H1 (cell line): Measurements from ENCODE around the gene TRDN. TPM values are rescaled to one million over a fixed set of nuclear protein-coding genes. Genes with fewer than 3 reads are reported as not detected.

Source experiments
- CTCF ChIA-PET: fragments of 300-600 bp; sonication (Branson Sonifier 250); formaldehyde crosslinking; loops from one replicate; lab custom pipeline; 2021; ENCODE audit not compliant: partially characterized antibody; lab: Charles Lee
- POLR2A ChIA-PET: fragments of 300-600 bp; sonication (Branson Sonifier 250); formaldehyde crosslinking; loops from one replicate; lab custom pipeline; 2021; ENCODE audit warnings: inconsistent platforms; ENCODE audit not compliant: partially characterized antibody; lab: Charles Lee
- DNase-seq, 2 experiments: peaks; one replicate each; pipeline versions ENCODE4 v3.0.0 to v3.0.0-alpha.2; 2010 to 2022; ENCODE audit warnings: low spot score in 2 of 2, low read depth in 1 of 2, mixed read lengths in 1 of 2
- FAIRE-seq: peaks from 2 replicates; lab custom pipeline; 2011; peaks lifted over from hg19 to GRCh38; lab: Jason Lieb, UNC
- H2AFZ ChIP-seq: 2 replicates; pipeline ENCODE4 v1.8.1; 2012; ENCODE audit warnings: low read length, inconsistent platforms
- H2AK5ac ChIP-seq: 2 replicates; pipeline ENCODE4 v1.6.1; 2013; ENCODE audit warnings: low read depth, low read length
- H2BK120ac ChIP-seq: replicated peaks from 2 replicates; pipeline ENCODE3; 2013; ENCODE audit warnings: low read depth, low read length, inconsistent platforms
- H2BK12ac ChIP-seq: 2 replicates; pipeline ENCODE4 v1.6.1; 2013; ENCODE audit warnings: low read depth, low read length
- H2BK15ac ChIP-seq: 2 replicates; pipeline ENCODE4 v1.6.1; 2013; ENCODE audit warnings: low read length
- H2BK20ac ChIP-seq: 2 replicates; pipeline ENCODE4 v1.6.1; 2013; ENCODE audit warnings: low read length
- H2BK5ac ChIP-seq: 2 replicates; pipeline ENCODE4 v1.6.1; 2013; ENCODE audit warnings: low read depth, low read length
- H3K14ac ChIP-seq: 2 replicates; pipeline ENCODE4 v1.6.1; 2013; ENCODE audit warnings: inconsistent platforms; ENCODE audit not compliant: insufficient read length
- H3K18ac ChIP-seq: 2 replicates; pipeline ENCODE4 v1.6.1; 2013; ENCODE audit warnings: low read length; ENCODE audit errors: extremely low read depth
- H3K23ac ChIP-seq: 2 replicates; pipeline ENCODE4 v1.6.1; 2013; ENCODE audit warnings: inconsistent platforms; ENCODE audit not compliant: insufficient read length
- H3K23me2 ChIP-seq: 2 replicates; pipeline ENCODE4 v1.6.1; 2013; ENCODE audit warnings: low read depth, low read length
- H3K27ac ChIP-seq: 2 replicates; pipeline ENCODE4 v1.6.1; 2011; ENCODE audit warnings: low read depth, low read length, inconsistent platforms
- H3K27me3 ChIP-seq, 4 experiments: replicated peaks in 1 of 4; 1 replicate in 1 of 4; 2 replicates in 3 of 4; pipeline versions ENCODE4 v1.6.1 to v1.8.1; 2011 to 2013; ENCODE audit warnings: low read length in 3 of 4, mild to moderate bottlenecking in 3 of 4, inconsistent platforms in 2 of 4, mixed read lengths in 2 of 4, moderate library complexity in 1 of 4; ENCODE audit not compliant: control insufficient read depth in 3 of 4, insufficient read depth in 3 of 4; ENCODE audit errors: extremely low read depth in 1 of 4
- H3K36me3 ChIP-seq, 4 experiments: 2 replicates each; pipeline versions ENCODE4 v1.6.1 to v1.8.1; 2011 to 2013; ENCODE audit warnings: mild to moderate bottlenecking in 4 of 4, low read length in 3 of 4, moderate library complexity in 2 of 4, control low read depth in 1 of 4, inconsistent platforms in 1 of 4; ENCODE audit not compliant: insufficient read depth in 4 of 4, control insufficient read depth in 2 of 4
- H3K4ac ChIP-seq: replicated peaks from 2 replicates; pipeline ENCODE3; 2013; ENCODE audit warnings: low read length, low read depth, mixed read lengths, inconsistent platforms; ENCODE audit not compliant: insufficient read length
- H3K4me1 ChIP-seq, 4 experiments: replicated peaks in 1 of 4; 1 replicate in 1 of 4; 2 replicates in 3 of 4; pipeline versions ENCODE4 v1.6.1 to v1.8.1; 2011 to 2013; ENCODE audit warnings: low read length in 3 of 4, inconsistent platforms in 2 of 4, mixed read lengths in 1 of 4; ENCODE audit not compliant: insufficient read depth in 4 of 4, control insufficient read depth in 3 of 4
- H3K4me2 ChIP-seq, 2 experiments: 2 replicates each; pipeline versions ENCODE4 v1.6.1 to v1.8.1; 2011 to 2013; ENCODE audit warnings: low read depth in 2 of 2, low read length in 2 of 2, control low read depth in 1 of 2, inconsistent platforms in 1 of 2, mild to moderate bottlenecking in 1 of 2; ENCODE audit not compliant: insufficient read depth in 1 of 2
- H3K4me3 ChIP-seq, 4 experiments: fragments of 200-600, 300-600 bp in 1 of 4; sonication (generic), shearing (Covaris generic), sonication (Bioruptor Twin) in 1 of 4; 2 replicates each; pipeline versions ENCODE4 v1.5.1 to v1.8.1; 2011 to 2016; ENCODE audit warnings: low read length in 4 of 4, low read depth in 3 of 4, control low read depth in 2 of 4, inconsistent platforms in 2 of 4, mild to moderate bottlenecking in 2 of 4, mixed read lengths in 1 of 4, moderate library complexity in 1 of 4; ENCODE audit not compliant: insufficient read depth in 2 of 4; ENCODE audit errors: extremely low read depth in 1 of 4
- H3K56ac ChIP-seq: replicated peaks from 2 replicates; pipeline ENCODE3; 2013; ENCODE audit warnings: low read depth, mild to moderate bottlenecking, mixed read lengths, low read length, inconsistent platforms; ENCODE audit not compliant: insufficient read length
- H3K79me1 ChIP-seq: 2 replicates; pipeline ENCODE4 v1.6.1; 2013; ENCODE audit warnings: low read depth, low read length, control low read depth
- H3K79me2 ChIP-seq, 2 experiments: 2 replicates each; pipeline versions ENCODE4 v1.6.1 to v1.8.1; 2012 to 2013; ENCODE audit warnings: low read length in 2 of 2, mild to moderate bottlenecking in 2 of 2, inconsistent platforms in 1 of 2; ENCODE audit not compliant: insufficient read depth in 2 of 2, control insufficient read depth in 1 of 2
- H3K9ac ChIP-seq, 4 experiments: replicated peaks in 1 of 4; 1 replicate in 1 of 4; 2 replicates in 3 of 4; pipeline versions ENCODE4 v1.6.1 to v1.8.1; 2011 to 2013; ENCODE audit warnings: low read depth in 3 of 4, low read length in 3 of 4, control low read depth in 2 of 4, mild to moderate bottlenecking in 2 of 4, moderate library complexity in 2 of 4, inconsistent platforms in 1 of 4; ENCODE audit errors: extremely low read depth in 1 of 4
- H3K9me3 ChIP-seq, 2 experiments: 2 replicates each; pipeline versions ENCODE4 v1.6.1 to v1.8.1; 2012 to 2013; ENCODE audit warnings: mild to moderate bottlenecking in 2 of 2, moderate library complexity in 2 of 2, control low read depth in 1 of 2, inconsistent platforms in 1 of 2, low read depth in 1 of 2, low read length in 1 of 2, mixed read lengths in 1 of 2; ENCODE audit not compliant: insufficient read depth in 2 of 2
- H4K20me1 ChIP-seq, 2 experiments: replicated peaks in 1 of 2; 2 replicates each; pipeline versions ENCODE3 to v1.8.1; 2011 to 2013; ENCODE audit warnings: inconsistent platforms in 2 of 2, low read length in 2 of 2, mild to moderate bottlenecking in 1 of 2; ENCODE audit not compliant: insufficient read depth in 2 of 2, control insufficient read depth in 1 of 2
- H4K5ac ChIP-seq: 2 replicates; pipeline ENCODE4 v1.6.1; 2013; ENCODE audit warnings: low read length, low read depth, mixed read lengths, inconsistent platforms; ENCODE audit not compliant: insufficient read length
- H4K8ac ChIP-seq: 2 replicates; pipeline ENCODE4 v1.8.0; 2013; ENCODE audit warnings: mild to moderate bottlenecking, moderate library complexity, low read length, inconsistent platforms; ENCODE audit not compliant: insufficient read depth; ENCODE audit errors: extremely low read depth
- H4K91ac ChIP-seq: replicated peaks from 2 replicates; pipeline ENCODE3; 2013; ENCODE audit warnings: low read length, mixed read lengths, inconsistent platforms; ENCODE audit not compliant: insufficient read length
- CBX5 ChIP-seq: fragments of 300-800, 300-1000 bp; sonication (generic); IDR thresholded peaks from 2 replicates; pipeline ENCODE4 v1.7.1; 2016; ENCODE audit warnings: antibody characterized with exemption, low read length, low read depth
- CEBPB ChIP-seq: IDR thresholded peaks from 2 replicates; pipeline ENCODE4 v1.6.1; 2012; ENCODE audit warnings: low read depth, low read length
- CHD1 ChIP-seq: IDR thresholded peaks from 2 replicates; pipeline ENCODE4 v1.6.1; 2012; ENCODE audit warnings: low read depth, low read length, improper control_type of control experiment
- EGR1 ChIP-seq: IDR thresholded peaks from 2 replicates; pipeline ENCODE4 v1.6.1; 2011; ENCODE audit warnings: low read depth, low read length, borderline replicate concordance
- FOSL1 ChIP-seq: IDR thresholded peaks from 2 replicates; pipeline ENCODE4 v1.6.1; 2011; ENCODE audit warnings: mild to moderate bottlenecking, low read depth, low read length, moderate library complexity; ENCODE audit not compliant: insufficient read depth
- KDM5A ChIP-seq: fragments of 200-600 bp; IDR thresholded peaks from 2 replicates; pipeline ENCODE4 v1.7.1; 2012; ENCODE audit warnings: mild to moderate bottlenecking, low read length, inconsistent platforms, mixed read lengths
- POLR2A ChIP-seq, 2 experiments: IDR thresholded peaks; 1 replicate in 1 of 2; 2 replicates in 1 of 2; pipeline ENCODE4 v1.6.1; 2011; ENCODE audit warnings: low read depth in 2 of 2, low read length in 2 of 2, mild to moderate bottlenecking in 2 of 2; ENCODE audit errors: control extremely low read depth in 1 of 2
- SIRT6 ChIP-seq: IDR thresholded peaks from one replicate; pipeline ENCODE4 v1.7.1; 2012; ENCODE audit warnings: low read length, inconsistent platforms
- SP1 ChIP-seq: IDR thresholded peaks from 2 replicates; pipeline ENCODE4 v1.6.1; 2011; ENCODE audit warnings: low read depth, low read length
- TAF1 ChIP-seq: IDR thresholded peaks from 2 replicates; pipeline ENCODE4 v1.6.1; 2011; ENCODE audit warnings: mild to moderate bottlenecking, low read depth, low read length
- TBP ChIP-seq: IDR thresholded peaks from 2 replicates; pipeline ENCODE4 v1.6.1; 2011; ENCODE audit warnings: low read depth, low read length, improper control_type of control experiment
- WGBS, 2 experiments: shearing (Covaris generic) in 1 of 2; methylation state at CpG; one replicate each; pipeline versions ENCODE4 v1.1.6 to v1.1.7; 2013 to 2015; ENCODE audit warnings: low lambda C conversion rate in 2 of 2, mixed read lengths in 2 of 2, inconsistent platforms in 1 of 2, low coverage in 1 of 2, missing lambda C conversion rate in 1 of 2; ENCODE audit not compliant: insufficient replicate concordance in 2 of 2, insufficient coverage in 1 of 2, insufficient read length in 1 of 2; ENCODE audit errors: extremely low coverage in 1 of 2, missing lambda C conversion rate in 1 of 2; 5-methylcytosine and 5-hydroxymethylcytosine counted together
- polyA plus RNA-seq, 7 experiments: library from polyadenylated mRNA; depleted of rRNA in 3 of 7; stranded (reverse) in 5 of 7; unstranded in 2 of 7; fragments of >200 nt in 5 of 7; fragments of 200-250 nt in 2 of 7; gene quantifications; 1 replicate in 5 of 7; 2 replicates in 1 of 7; 4 replicates in 1 of 7; pipeline versions ENCODE4 v1.2.1 to v1.2.3, GENCODE V29; 2011 to 2013; ENCODE audit warnings: missing spikeins in 2 of 7, mixed read lengths in 2 of 7
- total RNA-seq: library from RNA; stranded (reverse); fragmentation: NEBNext Ultra II Directional; extraction: Animal tissue kit (Norgen Biotek cat#: 25700); gene quantifications from 2 replicates; pipeline ENCODE4 v1.2.1, GENCODE V29; 2021
- TF ChIP-seq, protein P1 (sequence below): IDR thresholded peaks from 2 replicates; pipeline ENCODE4 v1.6.1; 2012; ENCODE audit warnings: low read length, inconsistent platforms

The TRDN gene
- total and polyA plus RNA-seq, 2 of the 8 experiments (the other 6 are each of a cell fraction or from before 2014, with no cell fraction given), result 1.6 to 41.6 TPM

DNA sequence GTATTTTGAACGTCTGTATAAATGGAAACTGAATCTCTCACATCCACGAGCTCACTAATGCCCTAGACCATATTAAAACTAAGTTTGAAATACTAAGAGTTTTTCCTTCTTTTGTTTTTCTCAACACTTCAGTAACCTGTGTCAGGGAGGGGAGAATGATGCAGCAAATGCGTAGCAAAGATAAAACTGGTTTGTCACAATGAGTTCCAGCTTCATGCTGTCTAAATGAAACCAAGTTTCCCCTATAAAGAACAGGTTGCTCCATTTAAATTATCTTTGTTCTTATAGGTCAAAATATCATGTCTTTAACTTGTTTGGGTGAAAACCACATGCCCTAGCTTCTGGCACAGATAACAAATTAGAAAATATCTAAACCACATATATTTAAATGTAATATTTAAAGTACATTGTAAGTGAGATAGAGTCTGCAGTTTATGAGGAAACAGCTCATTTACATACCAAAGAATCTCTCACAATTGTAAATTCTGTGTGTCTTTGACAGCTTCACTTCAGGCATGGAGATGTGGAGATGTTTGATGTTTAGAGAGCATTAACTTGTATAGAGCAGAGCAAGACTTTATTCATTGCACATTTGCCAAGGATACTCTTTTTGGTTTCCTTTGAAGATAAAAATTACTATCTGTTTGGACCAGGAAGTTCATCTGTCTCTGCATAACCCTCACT is 7.3 kb downstream of the TRDN start:
- Histone ChIP-seq H3K4me1 (peaks cover 0 to 5% (median 0%) of the 10 kb centered on the region in 4 experiments; a peak in 1 of 7 replicates), H3K36me3 (no peaks in the 10 kb centered on the region), H3K9ac (no peak overlapping the region), H3K23me2 (no peaks in the 10 kb centered on the region), H3K4ac (no peak overlapping the region), H3K27ac (no peak overlapping the region), H3K79me2 (no peaks in the 10 kb centered on the region), H3K14ac (no peak overlapping the region), H3K79me1 (no peaks in the 10 kb centered on the region), H2BK12ac (no peak overlapping the region), H3K4me3 (no peak overlapping the region), H2AK5ac (no peak overlapping the region), H2BK20ac (no peak overlapping the region), H3K23ac (no peak overlapping the region), H4K91ac (no peak overlapping the region), H3K4me2 (no peak overlapping the region), H3K56ac (no peak overlapping the region), H2BK120ac (no peak overlapping the region), H4K8ac (no peak overlapping the region), H3K18ac (no peak overlapping the region), H4K5ac (no peak overlapping the region), H3K9me3 (no peaks in the 10 kb centered on the region), H2BK5ac (no peak overlapping the region), H2BK15ac (no peak overlapping the region), H4K20me1 (no peaks in the 10 kb centered on the region), H3K27me3 (no peaks in the 10 kb centered on the region), H2AFZ (no peak overlapping the region)
- FAIRE-seq (no peak), DNase-seq (no peak)
- 76% methylated on average over 3 of the region's 3 CpGs; no CpG with 5 or more reads in 1 of the 2 experiments for WGBS, 2 experiments
- ChIA-PET POLR2A (no interaction called here), CTCF (no interaction called here)
- TF ChIP-seq CEBPB (no peak), TAF1 (no peak), KDM5A (no peak), EGR1 (no peak), POLR2A (IDR thresholded peaks at IDR 0.05; ENCODE audit: control extremely low read depth in 1 of 2, low read depth in 2 of 2, low read length in 2 of 2) (no peak), CBX5 (no peak), SP1 (no peak), CHD1 (no peak), SIRT6 (no peak), FOSL1 (no peak), TBP (no peak)
- TF ChIP-seq, protein P1, sequence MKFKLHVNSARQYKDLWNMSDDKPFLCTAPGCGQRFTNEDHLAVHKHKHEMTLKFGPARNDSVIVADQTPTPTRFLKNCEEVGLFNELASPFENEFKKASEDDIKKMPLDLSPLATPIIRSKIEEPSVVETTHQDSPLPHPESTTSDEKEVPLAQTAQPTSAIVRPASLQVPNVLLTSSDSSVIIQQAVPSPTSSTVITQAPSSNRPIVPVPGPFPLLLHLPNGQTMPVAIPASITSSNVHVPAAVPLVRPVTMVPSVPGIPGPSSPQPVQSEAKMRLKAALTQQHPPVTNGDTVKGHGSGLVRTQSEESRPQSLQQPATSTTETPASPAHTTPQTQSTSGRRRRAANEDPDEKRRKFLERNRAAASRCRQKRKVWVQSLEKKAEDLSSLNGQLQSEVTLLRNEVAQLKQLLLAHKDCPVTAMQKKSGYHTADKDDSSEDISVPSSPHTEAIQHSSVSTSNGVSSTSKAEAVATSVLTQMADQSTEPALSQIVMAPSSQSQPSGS, result no peak
